A549 (cell line): ENCODE results near the gene SURF2. TPM values are rescaled to one million over a fixed set of nuclear protein-coding genes. Genes with fewer than 3 reads are reported as not detected.

ENCODE experiments used
- ATAC-seq, 2 experiments: fragments of 200-7000 bp in 1 of 2; fragments of >200 bp in 1 of 2; cut with Nextera tagmentation in 1 of 2; cut with Tn5 transposase in 1 of 2; 3 replicates each; pipeline versions ENCODE4 v1.8.0 to v1.9.1; 2018 to 2020; ENCODE audit warnings: mild to moderate bottlenecking in 1 of 2, moderate library complexity in 1 of 2
- CTCF ChIA-PET: fragments of 300-600 bp; sonication (Branson Sonifier 250); formaldehyde crosslinking; extraction: SDS; loops from one replicate; lab custom pipeline; 2021; ENCODE audit warnings: antibody characterized with exemption, inconsistent platforms; lab: Yijun Ruan, JAX
- POLR2A ChIA-PET: fragments of 350-600 bp; formaldehyde crosslinking; extraction: SDS; loops from one replicate; lab custom pipeline; 2021; ENCODE audit warnings: antibody characterized with exemption, inconsistent platforms; lab: Yijun Ruan, JAX
- DNase-seq, 2 experiments: peaks; one replicate each; pipeline versions ENCODE4 v3.0.0 to v3.0.0-alpha.2; 2011 to 2016; ENCODE audit warnings: low read depth in 1 of 2, low spot score in 1 of 2
- FAIRE-seq: peaks from 2 replicates; lab custom pipeline; 2011; peaks lifted over from hg19 to GRCh38; lab: Jason Lieb, UNC
- H3K27ac ChIP-seq, 2 experiments: fragments of >200 bp; sonication (Bioruptor Twin); formaldehyde crosslinking; 3 replicates each; pipeline ENCODE4 v1.5.1; 2016 to 2017
- H3K4me1 ChIP-seq: fragments of >200 bp; sonication (Bioruptor Twin); formaldehyde crosslinking; 3 replicates; pipeline ENCODE4 v1.6.1; 2016
- H3K4me2 ChIP-seq: fragments of >200 bp; sonication (Bioruptor Twin); formaldehyde crosslinking; 3 replicates; pipeline ENCODE4 v1.6.1; 2016
- H3K4me3 ChIP-seq: fragments of >200 bp; sonication (Bioruptor Twin); formaldehyde crosslinking; 3 replicates; pipeline ENCODE4 v1.5.1; 2016
- H3K9me3 ChIP-seq: fragments of >200 bp; sonication (Bioruptor Twin); formaldehyde crosslinking; 3 replicates; pipeline ENCODE4 v1.6.1; 2016
- CBX2 ChIP-seq: fragments of 200-600 bp; sonication (generic); IDR thresholded peaks from 2 replicates; pipeline ENCODE4 v1.6.1; 2016; ENCODE audit warnings: low read depth, mild to moderate bottlenecking, borderline replicate concordance
- FOSB ChIP-seq: fragments of 250-450 bp; sonication (Bioruptor Pico); IDR thresholded peaks from 2 replicates; pipeline ENCODE4 v1.5.0; 2020; ENCODE audit warnings: mild to moderate bottlenecking, moderate library complexity
- FOSL2 ChIP-seq, 2 experiments: fragments of 450-650 bp in 1 of 2; fragments of >200 bp in 1 of 2; sonication (Bioruptor Twin) in 1 of 2; formaldehyde crosslinking; IDR thresholded peaks; 2 replicates each; pipeline versions ENCODE4 v1.5.0 to v1.6.1; 2016 to 2020; ENCODE audit warnings: mild to moderate bottlenecking in 1 of 2, moderate library complexity in 1 of 2
- HOXB5 ChIP-seq: fragments of 250-450 bp; sonication (Bioruptor Pico); IDR thresholded peaks from 2 replicates; pipeline ENCODE4 v1.5.0; 2020; ENCODE audit warnings: mild to moderate bottlenecking, moderate library complexity
- MYC ChIP-seq: IDR thresholded peaks from 2 replicates; pipeline ENCODE4 v1.6.1; 2012; ENCODE audit warnings: mild to moderate bottlenecking, inconsistent platforms, low read length, improper control_type of control experiment, borderline replicate concordance
- NPAS2 ChIP-seq: fragments of 250-450 bp; sonication (Bioruptor Pico); IDR thresholded peaks from 2 replicates; pipeline ENCODE4 v1.8.0; 2022; ENCODE audit warnings: mild to moderate bottlenecking, moderate library complexity, borderline replicate concordance
- NR3C1 ChIP-seq: fragments of >200 bp; sonication (Bioruptor Twin); formaldehyde crosslinking; IDR thresholded peaks from 3 replicates; pipeline ENCODE4 v1.6.1; 2017
- POLR2A ChIP-seq: IDR thresholded peaks from 2 replicates; pipeline ENCODE4 v1.6.1; 2012; ENCODE audit warnings: mild to moderate bottlenecking, low read length
- RAD21 ChIP-seq, 2 experiments: fragments of >200 bp in 1 of 2; sonication (Bioruptor Twin) in 1 of 2; formaldehyde crosslinking in 1 of 2; IDR thresholded peaks in 1 of 2; conservative IDR thresholded peaks in 1 of 2; 2 replicates in 1 of 2; 3 replicates in 1 of 2; pipeline ENCODE4 v1.6.1; 2012 to 2018; ENCODE audit warnings: inconsistent platforms in 1 of 2
- RCOR1 ChIP-seq: fragments of 150-350 bp; IDR thresholded peaks from 2 replicates; pipeline ENCODE4 v1.6.1; 2014; ENCODE audit warnings: antibody characterized with exemption, low read length, low read depth
- ZC3H11A ChIP-seq: fragments of 450-650 bp; IDR thresholded peaks from 2 replicates; pipeline ENCODE4 v1.6.1; 2014; ENCODE audit warnings: antibody characterized with exemption, mild to moderate bottlenecking
- WGBS: methylation state at CpG from one replicate; pipeline ENCODE4 v1.1.6; 2017; ENCODE audit errors: missing lambda C conversion rate; 5-methylcytosine and 5-hydroxymethylcytosine counted together
- polyA plus RNA-seq, 4 experiments: library from polyadenylated mRNA; depleted of rRNA in 3 of 4; stranded (reverse); fragments of >200 nt; fragmentation: RNase III in 1 of 4; extraction: RNeasy Plus Mini Kit Qiagen cat#74134 plus additional on column Dnase treatment in 1 of 4; gene quantifications; 2 replicates in 3 of 4; 3 replicates in 1 of 4; pipeline ENCODE4 v1.2.3, GENCODE V29; 2011 to 2017
- TF ChIP-seq, protein P1 (sequence below): fragments of 200-600 bp; sonication (generic); IDR thresholded peaks from 2 replicates; pipeline ENCODE4 v1.6.1; 2016; ENCODE audit warnings: antibody characterized with exemption, mild to moderate bottlenecking, moderate library complexity
- TF ChIP-seq, protein P2 (sequence below): IDR thresholded peaks from 2 replicates; pipeline ENCODE4 v1.6.1; 2012
- TF ChIP-seq, protein P3 (sequence below): fragments of >200 bp; sonication (Bioruptor Twin); formaldehyde crosslinking; IDR thresholded peaks from 3 replicates; pipeline ENCODE4 v1.5.1; 2016
- TF ChIP-seq, protein P4 (sequence below): fragments of >200 bp; sonication (Bioruptor Twin); formaldehyde crosslinking; IDR thresholded peaks from 3 replicates; pipeline ENCODE4 v1.6.1; 2016
- TF ChIP-seq, protein P5 (sequence below): IDR thresholded peaks from 2 replicates; pipeline ENCODE4 v1.6.1; 2012
- TF ChIP-seq, protein P6 (sequence below): fragments of 250-450 bp; sonication (Bioruptor Pico); IDR thresholded peaks from 2 replicates; pipeline ENCODE4 v1.5.0; 2021; ENCODE audit warnings: mild to moderate bottlenecking, moderate library complexity, borderline replicate concordance

SURF2 gene
- polyA plus RNA-seq, 2 of the 4 experiments (the other 2 are of a cell fraction), result 25.2 to 34.9 TPM

DNA sequence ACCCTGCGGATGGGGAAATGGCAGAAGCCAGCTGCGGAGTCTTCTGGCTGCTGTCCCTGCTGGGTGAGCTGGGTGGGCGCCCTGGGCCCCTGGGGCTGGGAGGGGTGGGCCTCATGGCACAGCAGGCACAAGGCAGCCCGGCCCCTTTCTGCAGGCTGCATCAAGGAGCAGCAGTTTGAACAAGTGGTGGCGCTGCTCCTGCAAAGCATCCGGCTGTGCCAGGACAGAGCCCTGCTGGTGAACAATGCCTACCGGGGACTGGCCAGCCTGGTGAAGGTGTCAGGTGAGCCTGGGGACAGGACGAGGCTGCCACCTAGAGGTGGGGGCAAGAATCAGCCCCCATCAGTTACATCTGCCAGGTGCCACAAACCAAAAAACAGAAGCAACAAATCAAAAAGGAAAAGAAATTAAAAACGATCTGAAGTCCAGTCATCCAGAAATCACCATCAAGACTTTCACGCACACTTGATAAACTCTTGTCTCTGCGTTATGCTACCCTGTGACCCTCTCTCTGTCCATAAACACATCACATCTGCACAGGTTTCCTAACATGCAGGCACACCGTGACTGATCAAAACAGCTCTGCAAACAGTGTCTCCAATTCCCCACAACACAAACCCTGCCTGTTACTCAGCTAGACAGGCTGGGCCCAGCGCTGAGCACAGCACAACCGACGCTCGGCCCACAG lies 47.6 kb downstream of the SURF2 start:
- Histone ChIP-seq H3K4me3 (no peak overlapping the region), H3K27ac (no peak overlapping the region), H3K4me2 (no peak overlapping the region), H3K4me1 (no peaks in the 10 kb centered on the region), H3K9me3 (no peaks in the 10 kb centered on the region)
- FAIRE-seq (no peak), DNase-seq (peak; percentile 52 to 73), ATAC-seq (peak; percentile 21 to 65; a peak in 4 of 6 replicates)
- WGBS, result 73% methylated on average over 13 of the region's 16 CpGs
- CTCF ChIA-PET, result interaction anchor here (0.6 to 4.9 kb wide), 24 partner anchors 8 to 301 kb away, joined by 3 to 45 read pairs (median 4); partner anchors contain the start of genes REXO4, STKLD1, SURF1 and SURF2
- POLR2A ChIA-PET, result no interaction called here
- no peak for TF ChIP-seq HOXB5 (CRISPR knock-in tag)
- TF ChIP-seq, protein P1, sequence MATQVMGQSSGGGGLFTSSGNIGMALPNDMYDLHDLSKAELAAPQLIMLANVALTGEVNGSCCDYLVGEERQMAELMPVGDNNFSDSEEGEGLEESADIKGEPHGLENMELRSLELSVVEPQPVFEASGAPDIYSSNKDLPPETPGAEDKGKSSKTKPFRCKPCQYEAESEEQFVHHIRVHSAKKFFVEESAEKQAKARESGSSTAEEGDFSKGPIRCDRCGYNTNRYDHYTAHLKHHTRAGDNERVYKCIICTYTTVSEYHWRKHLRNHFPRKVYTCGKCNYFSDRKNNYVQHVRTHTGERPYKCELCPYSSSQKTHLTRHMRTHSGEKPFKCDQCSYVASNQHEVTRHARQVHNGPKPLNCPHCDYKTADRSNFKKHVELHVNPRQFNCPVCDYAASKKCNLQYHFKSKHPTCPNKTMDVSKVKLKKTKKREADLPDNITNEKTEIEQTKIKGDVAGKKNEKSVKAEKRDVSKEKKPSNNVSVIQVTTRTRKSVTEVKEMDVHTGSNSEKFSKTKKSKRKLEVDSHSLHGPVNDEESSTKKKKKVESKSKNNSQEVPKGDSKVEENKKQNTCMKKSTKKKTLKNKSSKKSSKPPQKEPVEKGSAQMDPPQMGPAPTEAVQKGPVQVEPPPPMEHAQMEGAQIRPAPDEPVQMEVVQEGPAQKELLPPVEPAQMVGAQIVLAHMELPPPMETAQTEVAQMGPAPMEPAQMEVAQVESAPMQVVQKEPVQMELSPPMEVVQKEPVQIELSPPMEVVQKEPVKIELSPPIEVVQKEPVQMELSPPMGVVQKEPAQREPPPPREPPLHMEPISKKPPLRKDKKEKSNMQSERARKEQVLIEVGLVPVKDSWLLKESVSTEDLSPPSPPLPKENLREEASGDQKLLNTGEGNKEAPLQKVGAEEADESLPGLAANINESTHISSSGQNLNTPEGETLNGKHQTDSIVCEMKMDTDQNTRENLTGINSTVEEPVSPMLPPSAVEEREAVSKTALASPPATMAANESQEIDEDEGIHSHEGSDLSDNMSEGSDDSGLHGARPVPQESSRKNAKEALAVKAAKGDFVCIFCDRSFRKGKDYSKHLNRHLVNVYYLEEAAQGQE, result no peak
- TF ChIP-seq, protein P2, sequence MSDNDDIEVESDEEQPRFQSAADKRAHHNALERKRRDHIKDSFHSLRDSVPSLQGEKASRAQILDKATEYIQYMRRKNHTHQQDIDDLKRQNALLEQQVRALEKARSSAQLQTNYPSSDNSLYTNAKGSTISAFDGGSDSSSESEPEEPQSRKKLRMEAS, result 0 out of 2 replicates have a peak, but pooled peaks have one; percentile 15
- no peak for TF ChIP-seq NR3C1
- peak; percentile 45 to 60 for TF ChIP-seq RAD21 (conservative IDR thresholded peaks at IDR 0.05 in 1 of 2, IDR thresholded peaks at IDR 0.05 in 1 of 2)
- TF ChIP-seq, protein P3, sequence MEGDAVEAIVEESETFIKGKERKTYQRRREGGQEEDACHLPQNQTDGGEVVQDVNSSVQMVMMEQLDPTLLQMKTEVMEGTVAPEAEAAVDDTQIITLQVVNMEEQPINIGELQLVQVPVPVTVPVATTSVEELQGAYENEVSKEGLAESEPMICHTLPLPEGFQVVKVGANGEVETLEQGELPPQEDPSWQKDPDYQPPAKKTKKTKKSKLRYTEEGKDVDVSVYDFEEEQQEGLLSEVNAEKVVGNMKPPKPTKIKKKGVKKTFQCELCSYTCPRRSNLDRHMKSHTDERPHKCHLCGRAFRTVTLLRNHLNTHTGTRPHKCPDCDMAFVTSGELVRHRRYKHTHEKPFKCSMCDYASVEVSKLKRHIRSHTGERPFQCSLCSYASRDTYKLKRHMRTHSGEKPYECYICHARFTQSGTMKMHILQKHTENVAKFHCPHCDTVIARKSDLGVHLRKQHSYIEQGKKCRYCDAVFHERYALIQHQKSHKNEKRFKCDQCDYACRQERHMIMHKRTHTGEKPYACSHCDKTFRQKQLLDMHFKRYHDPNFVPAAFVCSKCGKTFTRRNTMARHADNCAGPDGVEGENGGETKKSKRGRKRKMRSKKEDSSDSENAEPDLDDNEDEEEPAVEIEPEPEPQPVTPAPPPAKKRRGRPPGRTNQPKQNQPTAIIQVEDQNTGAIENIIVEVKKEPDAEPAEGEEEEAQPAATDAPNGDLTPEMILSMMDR, result peak; percentile 55

DNA sequence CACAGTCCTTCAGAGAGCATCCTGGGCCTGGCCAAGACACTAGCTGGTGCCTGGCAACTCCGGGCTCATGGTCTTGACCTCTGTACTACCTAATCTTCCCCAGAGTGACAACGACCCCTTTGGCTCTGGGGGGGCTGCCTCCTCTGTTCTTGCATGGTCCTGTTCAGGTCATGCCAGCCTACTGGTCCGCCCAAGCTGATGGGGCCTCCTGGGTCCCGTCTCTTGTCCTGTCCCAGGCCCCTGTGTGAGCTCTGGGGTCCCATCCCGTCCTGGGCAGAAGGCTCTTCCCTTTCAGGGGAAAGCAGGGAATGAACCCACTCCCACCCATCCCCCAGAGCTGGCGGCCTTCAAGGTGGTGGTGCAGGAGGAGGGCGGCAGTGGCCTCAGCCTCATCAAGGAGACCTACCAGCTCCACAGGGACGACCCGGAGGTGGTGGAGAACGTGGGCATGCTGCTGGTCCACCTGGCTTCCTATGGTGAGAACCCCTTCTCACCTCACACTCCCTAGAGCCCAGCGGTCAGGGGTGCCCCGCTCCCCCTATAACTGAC lies 48.2 kb downstream of the SURF2 start:
- Histone ChIP-seq H3K9me3 (no peaks in the 10 kb centered on the region), H3K4me3 (no peak overlapping the region), H3K4me1 (no peaks in the 10 kb centered on the region), H3K27ac (no peak overlapping the region), H3K4me2 (no peak overlapping the region)
- ATAC-seq (no peak), DNase-seq (no peak), FAIRE-seq (no peak)
- 91% methylated on average over 11 of the region's 12 CpGs for WGBS
- ChIA-PET CTCF (interaction anchor here (0.5 to 4.9 kb wide), 20 partner anchors 8 to 301 kb away, joined by 3 to 45 read pairs (median 4); partner anchors contain the start of genes REXO4, STKLD1, SURF1 and SURF2), POLR2A (no interaction called here)
- TF ChIP-seq HOXB5 (CRISPR knock-in tag) (no peak), MYC (no peak), POLR2A (no peak), RAD21 (conservative IDR thresholded peaks at IDR 0.05 in 1 of 2, IDR thresholded peaks at IDR 0.05 in 1 of 2) (no peak)
- TF ChIP-seq, protein P4, sequence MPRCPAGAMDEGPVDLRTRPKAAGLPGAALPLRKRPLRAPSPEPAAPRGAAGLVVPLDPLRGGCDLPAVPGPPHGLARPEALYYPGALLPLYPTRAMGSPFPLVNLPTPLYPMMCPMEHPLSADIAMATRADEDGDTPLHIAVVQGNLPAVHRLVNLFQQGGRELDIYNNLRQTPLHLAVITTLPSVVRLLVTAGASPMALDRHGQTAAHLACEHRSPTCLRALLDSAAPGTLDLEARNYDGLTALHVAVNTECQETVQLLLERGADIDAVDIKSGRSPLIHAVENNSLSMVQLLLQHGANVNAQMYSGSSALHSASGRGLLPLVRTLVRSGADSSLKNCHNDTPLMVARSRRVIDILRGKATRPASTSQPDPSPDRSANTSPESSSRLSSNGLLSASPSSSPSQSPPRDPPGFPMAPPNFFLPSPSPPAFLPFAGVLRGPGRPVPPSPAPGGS, result no peak

DNA sequence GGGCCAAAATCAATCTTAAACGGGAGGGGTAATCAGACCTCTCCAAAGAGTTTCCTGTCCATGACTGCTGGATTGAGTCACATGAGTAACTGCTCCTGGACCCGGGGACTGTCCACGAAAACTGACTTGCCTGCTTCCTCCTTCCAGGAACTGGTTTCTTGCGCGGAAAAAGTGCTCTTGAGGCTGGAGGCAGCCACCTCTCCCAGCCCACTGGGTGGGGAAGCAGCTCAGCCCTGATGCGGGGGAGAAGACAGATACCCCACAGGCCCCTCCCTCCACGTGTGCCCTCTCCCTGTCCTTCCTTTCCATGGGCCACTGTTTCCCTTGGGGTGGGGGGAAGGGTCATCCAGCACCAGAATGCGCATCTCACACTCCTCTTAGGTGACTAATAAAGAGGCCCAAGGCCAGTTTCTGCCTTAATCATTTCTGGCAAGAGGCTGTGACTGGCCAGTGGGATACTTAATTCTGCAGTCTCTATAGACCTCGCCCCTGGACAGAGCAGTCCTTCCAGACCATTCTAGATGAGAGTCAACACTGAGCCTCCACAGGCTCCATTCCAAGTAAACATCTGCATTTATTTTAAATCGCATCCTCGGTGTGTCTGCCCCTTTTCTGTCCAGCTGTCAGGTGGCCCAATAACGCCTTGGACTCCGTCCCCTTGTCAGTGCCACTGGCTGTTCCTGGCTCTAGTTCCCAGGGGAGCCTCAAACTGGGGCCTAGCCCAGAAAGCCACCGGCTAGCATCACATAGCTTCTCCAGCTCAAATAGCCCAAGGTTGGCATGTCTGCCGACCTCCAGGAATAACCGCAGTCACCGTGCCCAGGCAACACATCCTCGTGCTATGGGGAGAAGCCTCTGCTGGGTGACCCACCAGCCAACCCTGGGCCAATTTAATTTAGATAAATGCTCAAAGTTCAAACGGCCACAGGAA lies 49.4 kb downstream of the SURF2 start:
- 87% methylated on average over 19 of the region's 19 CpGs for WGBS
- no peak for ATAC-seq
- TF ChIP-seq, protein P5, sequence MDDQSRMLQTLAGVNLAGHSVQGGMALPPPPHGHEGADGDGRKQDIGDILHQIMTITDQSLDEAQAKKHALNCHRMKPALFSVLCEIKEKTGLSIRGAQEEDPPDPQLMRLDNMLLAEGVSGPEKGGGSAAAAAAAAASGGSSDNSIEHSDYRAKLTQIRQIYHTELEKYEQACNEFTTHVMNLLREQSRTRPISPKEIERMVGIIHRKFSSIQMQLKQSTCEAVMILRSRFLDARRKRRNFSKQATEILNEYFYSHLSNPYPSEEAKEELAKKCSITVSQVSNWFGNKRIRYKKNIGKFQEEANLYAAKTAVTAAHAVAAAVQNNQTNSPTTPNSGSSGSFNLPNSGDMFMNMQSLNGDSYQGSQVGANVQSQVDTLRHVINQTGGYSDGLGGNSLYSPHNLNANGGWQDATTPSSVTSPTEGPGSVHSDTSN, result no peak
- no peak for TF ChIP-seq RCOR1
- TF ChIP-seq FOSB (CRISPR knock-in tag), result no peak
- no peak for TF ChIP-seq CBX2
- TF ChIP-seq NPAS2 (CRISPR knock-in tag), result no peak
- no peak for TF ChIP-seq MYC
- no peak for TF ChIP-seq ZC3H11A
- TF ChIP-seq, protein P6, sequence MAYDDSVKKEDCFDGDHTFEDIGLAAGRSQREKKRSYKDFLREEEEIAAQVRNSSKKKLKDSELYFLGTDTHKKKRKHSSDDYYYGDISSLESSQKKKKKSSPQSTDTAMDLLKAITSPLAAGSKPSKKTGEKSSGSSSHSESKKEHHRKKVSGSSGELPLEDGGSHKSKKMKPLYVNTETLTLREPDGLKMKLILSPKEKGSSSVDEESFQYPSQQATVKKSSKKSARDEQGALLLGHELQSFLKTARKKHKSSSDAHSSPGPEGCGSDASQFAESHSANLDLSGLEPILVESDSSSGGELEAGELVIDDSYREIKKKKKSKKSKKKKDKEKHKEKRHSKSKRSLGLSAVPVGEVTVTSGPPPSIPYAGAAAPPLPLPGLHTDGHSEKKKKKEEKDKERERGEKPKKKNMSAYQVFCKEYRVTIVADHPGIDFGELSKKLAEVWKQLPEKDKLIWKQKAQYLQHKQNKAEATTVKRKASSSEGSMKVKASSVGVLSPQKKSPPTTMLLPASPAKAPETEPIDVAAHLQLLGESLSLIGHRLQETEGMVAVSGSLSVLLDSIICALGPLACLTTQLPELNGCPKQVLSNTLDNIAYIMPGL (CRISPR knock-in tag), result no peak
- no peak for TF ChIP-seq FOSL2 (IDR thresholded peaks at IDR 0.05)
- no peak for TF ChIP-seq FOSL2 (CRISPR knock-in tag; IDR thresholded peaks at IDR 0.05)

More for the DNA sequence above, 49.4 kb downstream of the SURF2 start:
- Histone ChIP-seq H3K4me2 (no peak overlapping the region), H3K4me3 (no peak overlapping the region), H3K27ac (no peak overlapping the region), H3K9me3 (no peaks in the 10 kb centered on the region), H3K4me1 (no peaks in the 10 kb centered on the region)
- FAIRE-seq, result no peak
- DNase-seq, result no peak
- ChIA-PET POLR2A (no interaction called here), CTCF (interaction anchor here (0.6 to 4.9 kb wide), 23 partner anchors 10 to 320 kb away, joined by 3 to 45 read pairs (median 4); partner anchors contain the start of genes ADAMTS13, REXO4, STKLD1 and SURF1)
